ENCODE results near the gene GPR63. TPM values are rescaled to one million over a fixed set of nuclear protein-coding genes. Genes with fewer than 3 reads are reported as not detected.

Gene GPR63
- total RNA-seq, 2 donors from 2014 or later: 1.3 to 2.3 TPM

- 80 to 93% methylated on average over 1 of the region's 1 CpG for WGBS, 2 donors
- intact Hi-C loops (cut with DNase I): no loop called here
Observed at GRCh38 chr6:96812077-96812703, 25.1 kb downstream of the GPR63 start.

GRCh38 chr6:96811670-96812069, 25.6 kb downstream of the GPR63 start:
- no peak for TF ChIP-seq CTCF (IDR thresholded peaks at IDR 0.05)
- TF ChIP-seq POLR2A (IDR thresholded peaks at IDR 0.05): no peak
- Histone ChIP-seq H3K27ac (no peak overlapping the region), H3K4me1 (no peaks in the 10 kb centered on the region), H3K36me3 (replicated peaks in 1 of 2; ENCODE audit: insufficient read depth in 1 of 2, low read depth in 2 of 2) (no peaks in the 10 kb centered on the region), H3K4me3 (no peak overlapping the region), H3K27me3 (no peaks in the 10 kb centered on the region), H3K9me3 (no peaks in the 10 kb centered on the region)
- DNase-seq (no peak), ATAC-seq (no peak)
- intact Hi-C loops (cut with DNase I): no loop called here
- WGBS, 2 donors: 93 to 94% methylated on average over 2 of the region's 2 CpGs

More at GRCh38 chr6:96812077-96812703, 25.1 kb downstream of the GPR63 start:
- no peak overlapping the region for H3K4me3 ChIP-seq
- no peaks in the 10 kb centered on the region for H3K36me3 ChIP-seq (replicated peaks in 1 of 2; ENCODE audit: insufficient read depth in 1 of 2, low read depth in 2 of 2)
- no peak for DNase-seq
- no peaks in the 10 kb centered on the region for H3K27me3 ChIP-seq
- H3K9me3 ChIP-seq: no peaks in the 10 kb centered on the region
- H3K27ac ChIP-seq: no peak overlapping the region
- no peak for ATAC-seq
- H3K4me1 ChIP-seq: no peaks in the 10 kb centered on the region
- no peak for TF ChIP-seq CTCF (IDR thresholded peaks at IDR 0.05)

- H3K27ac ChIP-seq: no peak overlapping the region
- no peak overlapping the region for H3K4me3 ChIP-seq
- WGBS, 2 donors: 88 to 92% methylated on average over 5 of the region's 5 CpGs
- no peaks in the 10 kb centered on the region for H3K36me3 ChIP-seq (replicated peaks in 1 of 2; ENCODE audit: insufficient read depth in 1 of 2, low read depth in 2 of 2)
- ATAC-seq (no peak), DNase-seq (no peak)
- H3K9me3 ChIP-seq: no peaks in the 10 kb centered on the region
- TF ChIP-seq POLR2A (IDR thresholded peaks at IDR 0.05) (no peak), CTCF (IDR thresholded peaks at IDR 0.05) (no peak)
- no peaks in the 10 kb centered on the region for H3K4me1 ChIP-seq
- H3K27me3 ChIP-seq: no peaks in the 10 kb centered on the region
- intact Hi-C loops (cut with DNase I): no loop called here
Observed at GRCh38 chr6:96811136-96811535, 26.1 kb downstream of the GPR63 start.

GRCh38 chr6:96809119-96809518, 28.2 kb downstream of the GPR63 start:
- no peak overlapping the region for H3K27ac ChIP-seq
- no peak overlapping the region for H3K4me3 ChIP-seq
- no peaks in the 10 kb centered on the region for H3K36me3 ChIP-seq (replicated peaks in 1 of 2; ENCODE audit: insufficient read depth in 1 of 2, low read depth in 2 of 2)
- TF ChIP-seq POLR2A (IDR thresholded peaks at IDR 0.05) (no peak), CTCF (IDR thresholded peaks at IDR 0.05) (no peak)
- no peak for DNase-seq
- H3K9me3 ChIP-seq: no peaks in the 10 kb centered on the region
- H3K4me1 ChIP-seq: no peaks in the 10 kb centered on the region
- intact Hi-C loops (cut with DNase I): no loop called here
- no peak for ATAC-seq
- no peaks in the 10 kb centered on the region for H3K27me3 ChIP-seq

- TF ChIP-seq CTCF (IDR thresholded peaks at IDR 0.05) (no peak), POLR2A (IDR thresholded peaks at IDR 0.05) (no peak)
- ATAC-seq (peak; percentile 52), DNase-seq (peak in 1 of 4 donors; percentile 6)
- Histone ChIP-seq H3K4me1 (peaks cover 7% of the 10 kb centered on the region), H3K9me3 (no peaks in the 10 kb centered on the region), H3K27ac (peak overlapping the region in 3 of 4 donors; percentile 57 to 72 (median 64)), H3K4me3 (no peak overlapping the region), H3K36me3 (replicated peaks in 1 of 2; ENCODE audit: insufficient read depth in 1 of 2, low read depth in 2 of 2) (no peaks in the 10 kb centered on the region), H3K27me3 (no peaks in the 10 kb centered on the region)
- intact Hi-C loops (cut with DNase I): no loop called here
Observed at GRCh38 chr6:96803106-96803481, 34.2 kb downstream of the GPR63 start.

All from body of pancreas (tissue), 4 donors.